Astrocyte (in vitro differentiated cells and primary cell): Measurements from ENCODE around the gene PCDHGA7. TPM values are rescaled to one million over a fixed set of nuclear protein-coding genes. Genes with fewer than 3 reads are reported as not detected.

Experiments used
- DNase-seq: peaks from one replicate; pipeline ENCODE4 v3.0.0-alpha.2; 2010; ENCODE audit warnings: low read depth
- FAIRE-seq: peaks from 2 replicates; lab custom pipeline; 2011; peaks lifted over from hg19 to GRCh38; lab: Jason Lieb, UNC
- H2AFZ ChIP-seq: 2 replicates; pipeline ENCODE4 v1.6.0; 2012; ENCODE audit warnings: low read depth, low read length, inconsistent platforms
- H3K27ac ChIP-seq: 2 replicates; pipeline ENCODE4 v1.5.1; 2011; ENCODE audit warnings: low read depth, low read length, inconsistent platforms
- H3K27me3 ChIP-seq: 2 replicates; pipeline ENCODE4 v1.6.0; 2011; ENCODE audit warnings: low read length, inconsistent platforms; ENCODE audit not compliant: insufficient read depth
- H3K36me3 ChIP-seq: 2 replicates; pipeline ENCODE4 v1.5.1; 2011; ENCODE audit warnings: low read length, inconsistent platforms; ENCODE audit not compliant: insufficient read depth
- H3K4me1 ChIP-seq: 2 replicates; pipeline ENCODE4 v1.5.1; 2011; ENCODE audit warnings: low read length, inconsistent platforms; ENCODE audit not compliant: insufficient read depth
- H3K4me2 ChIP-seq: 2 replicates; pipeline ENCODE4 v1.6.0; 2012; ENCODE audit warnings: low read length, inconsistent platforms
- H3K4me3 ChIP-seq: 2 replicates; pipeline ENCODE4 v1.5.1; 2011; ENCODE audit warnings: low read depth, mild to moderate bottlenecking, low read length, inconsistent platforms; ENCODE audit not compliant: insufficient read depth
- H3K79me2 ChIP-seq: 2 replicates; pipeline ENCODE4 v1.6.0; 2012; ENCODE audit warnings: mild to moderate bottlenecking, low read length, inconsistent platforms; ENCODE audit not compliant: insufficient read depth
- H3K9ac ChIP-seq: 2 replicates; pipeline ENCODE4 v1.6.0; 2012; ENCODE audit warnings: mild to moderate bottlenecking, low read length, inconsistent platforms
- H3K9me3 ChIP-seq: 2 replicates; pipeline ENCODE4 v1.5.1; 2012; ENCODE audit warnings: low read depth, mild to moderate bottlenecking, low read length, inconsistent platforms; ENCODE audit not compliant: insufficient read depth
- H4K20me1 ChIP-seq: 2 replicates; pipeline ENCODE4 v1.6.0; 2012; ENCODE audit warnings: low read length, inconsistent platforms; ENCODE audit not compliant: insufficient read depth
- H3K27ac Mint-ChIP-seq: one replicate; pipeline ENCODE4 v1.8.0; 2021; ENCODE audit warnings: mild to moderate bottlenecking, mixed read lengths; ENCODE audit not compliant: unreplicated experiment
- H3K27me3 Mint-ChIP-seq: one replicate; pipeline ENCODE4 v1.8.0; 2021; ENCODE audit warnings: low read depth, mixed read lengths; ENCODE audit not compliant: unreplicated experiment
- H3K36me3 Mint-ChIP-seq: one replicate; pipeline ENCODE4 v1.8.0; 2021; ENCODE audit warnings: low read depth, mixed read lengths; ENCODE audit not compliant: unreplicated experiment
- H3K4me1 Mint-ChIP-seq: one replicate; pipeline ENCODE4 v1.8.0; 2021; ENCODE audit warnings: low read depth, mixed read lengths; ENCODE audit not compliant: unreplicated experiment
- H3K4me3 Mint-ChIP-seq: one replicate; pipeline ENCODE4 v1.8.0; 2021; ENCODE audit warnings: mild to moderate bottlenecking, moderate library complexity, mixed read lengths; ENCODE audit not compliant: unreplicated experiment
- H3K9me3 Mint-ChIP-seq: one replicate; pipeline ENCODE4 v1.8.0; 2021; ENCODE audit warnings: mild to moderate bottlenecking, mixed read lengths; ENCODE audit not compliant: unreplicated experiment
- EZH2 ChIP-seq: IDR thresholded peaks from 2 replicates; pipeline ENCODE4 v1.6.1; 2012; ENCODE audit warnings: mild to moderate bottlenecking, low read length, inconsistent platforms; ENCODE audit not compliant: insufficient read depth
- total RNA-seq: library from RNA; stranded (reverse); gene quantifications from 2 replicates; pipeline ENCODE4 v1.2.1, GENCODE V29; 2021
- TF ChIP-seq, protein P1 (sequence below): IDR thresholded peaks from 2 replicates; pipeline ENCODE4 v1.5.1; 2011; ENCODE audit warnings: low read depth, mild to moderate bottlenecking, inconsistent platforms, low read length, moderate library complexity; ENCODE audit not compliant: insufficient read depth

PCDHGA7 gene
- total RNA-seq, 1 donor from 2014 or later = 0.57 TPM

DNA sequence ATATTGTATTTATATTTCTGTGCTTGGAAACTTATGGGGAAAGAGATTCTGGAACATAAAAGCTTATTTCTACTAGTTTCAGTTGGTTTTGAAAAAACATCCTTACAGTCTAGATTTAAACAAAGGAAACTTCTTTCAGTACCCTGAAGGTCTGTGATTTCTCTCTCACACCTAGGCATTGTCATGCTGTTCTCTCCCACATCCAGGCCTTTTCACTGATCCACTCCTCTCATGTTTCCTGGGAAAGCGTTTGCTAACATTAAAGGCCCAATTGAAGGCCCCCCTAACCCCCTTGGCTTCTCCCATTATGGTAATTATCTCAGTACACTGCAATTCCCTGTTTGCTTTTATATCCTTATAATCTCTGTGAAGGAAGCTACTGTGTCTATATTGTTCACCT, 39.8 kb upstream of the PCDHGA7 start:
- no peak overlapping the region for H3K4me3 ChIP-seq
- no peaks in the 10 kb centered on the region for H4K20me1 ChIP-seq
- H3K9me3 Mint-ChIP-seq = peaks cover 52% of the 10 kb centered on the region
- no peak overlapping the region for H2AFZ ChIP-seq
- H3K4me3 Mint-ChIP-seq = no peak overlapping the region
- H3K36me3 Mint-ChIP-seq = peaks cover 6% of the 10 kb centered on the region
- H3K4me1 Mint-ChIP-seq = no peaks in the 10 kb centered on the region
- H3K27me3 ChIP-seq = peaks cover 3% of the 10 kb centered on the region
- H3K4me2 ChIP-seq = no peak overlapping the region
- no peak for DNase-seq
- peaks cover 2% of the 10 kb centered on the region for H3K27me3 Mint-ChIP-seq
- H3K27ac Mint-ChIP-seq = no peak overlapping the region
- no peak overlapping the region for H3K9ac ChIP-seq
- H3K9me3 ChIP-seq = peaks cover 36% of the 10 kb centered on the region
- no peaks in the 10 kb centered on the region for H3K36me3 ChIP-seq
- H3K79me2 ChIP-seq = no peaks in the 10 kb centered on the region
- TF ChIP-seq, protein P1, sequence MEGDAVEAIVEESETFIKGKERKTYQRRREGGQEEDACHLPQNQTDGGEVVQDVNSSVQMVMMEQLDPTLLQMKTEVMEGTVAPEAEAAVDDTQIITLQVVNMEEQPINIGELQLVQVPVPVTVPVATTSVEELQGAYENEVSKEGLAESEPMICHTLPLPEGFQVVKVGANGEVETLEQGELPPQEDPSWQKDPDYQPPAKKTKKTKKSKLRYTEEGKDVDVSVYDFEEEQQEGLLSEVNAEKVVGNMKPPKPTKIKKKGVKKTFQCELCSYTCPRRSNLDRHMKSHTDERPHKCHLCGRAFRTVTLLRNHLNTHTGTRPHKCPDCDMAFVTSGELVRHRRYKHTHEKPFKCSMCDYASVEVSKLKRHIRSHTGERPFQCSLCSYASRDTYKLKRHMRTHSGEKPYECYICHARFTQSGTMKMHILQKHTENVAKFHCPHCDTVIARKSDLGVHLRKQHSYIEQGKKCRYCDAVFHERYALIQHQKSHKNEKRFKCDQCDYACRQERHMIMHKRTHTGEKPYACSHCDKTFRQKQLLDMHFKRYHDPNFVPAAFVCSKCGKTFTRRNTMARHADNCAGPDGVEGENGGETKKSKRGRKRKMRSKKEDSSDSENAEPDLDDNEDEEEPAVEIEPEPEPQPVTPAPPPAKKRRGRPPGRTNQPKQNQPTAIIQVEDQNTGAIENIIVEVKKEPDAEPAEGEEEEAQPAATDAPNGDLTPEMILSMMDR = no peak
- no peak for TF ChIP-seq EZH2
- no peak overlapping the region for H3K27ac ChIP-seq
- H3K4me1 ChIP-seq = no peaks in the 10 kb centered on the region
- FAIRE-seq = no peak

DNA sequence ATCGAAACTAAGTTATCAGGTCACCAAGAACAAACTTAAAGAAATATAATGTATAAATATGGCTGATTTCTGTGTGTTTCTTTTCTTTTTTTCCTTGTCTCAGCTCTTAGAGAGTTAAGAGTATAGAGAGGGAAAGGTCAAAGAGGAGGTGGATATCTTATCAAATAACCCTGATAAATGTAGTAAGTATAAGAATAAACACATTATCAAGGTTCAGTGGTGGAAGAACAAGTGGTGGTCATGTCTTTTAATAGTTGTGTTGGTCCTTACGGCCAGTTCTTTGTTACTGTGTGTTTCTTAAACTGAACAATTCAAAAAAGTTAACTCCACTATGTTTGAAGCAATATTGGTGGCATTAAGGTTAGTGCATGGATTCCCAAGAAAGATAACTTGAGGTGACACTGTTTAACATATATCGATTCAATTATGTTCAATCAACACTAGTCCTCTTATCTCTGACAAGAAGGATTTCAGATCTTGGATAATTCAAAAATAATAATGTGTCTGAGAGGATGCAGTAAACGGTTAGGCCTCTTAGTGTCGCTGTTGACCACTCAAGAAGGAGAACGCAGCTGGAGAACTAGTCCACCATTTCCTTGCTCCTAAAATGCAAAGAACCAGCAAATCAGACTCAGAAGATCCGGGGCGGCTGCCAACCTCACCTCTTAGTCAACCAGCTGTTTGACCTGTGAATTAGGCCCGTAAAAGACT, 39.1 kb upstream of the PCDHGA7 start, which contains the start of gene PCDHGA3:
TSS of gene PCDHGA3 (plus strand) at position 588 of the 711 bp plus-strand sequence. CDS start 205 bp downstream, outside the sequence.
- DNase-seq = peak; percentile 55
- Histone ChIP-seq H3K4me3 (peak within 1 kb of the TSS; percentile 54), H2AFZ (peak within 1 kb of the TSS; percentile 76), H3K4me1 (no peaks in the 10 kb centered on the region), H3K9me3 (peaks cover 36% of the 10 kb centered on the region), H3K36me3 (no peaks in the 10 kb centered on the region), H3K27ac (no peak within 1 kb of the TSS), H3K9ac (peak within 1 kb of the TSS; percentile 53), H3K27me3 (peaks cover 3% of the 10 kb centered on the region), H4K20me1 (no peaks in the 10 kb centered on the region), H3K4me2 (peak within 1 kb of the TSS; percentile 66), H3K79me2 (no peaks in the 10 kb centered on the region)
- H3K27ac Mint-ChIP-seq = no peak within 1 kb of the TSS
- H3K36me3 Mint-ChIP-seq = peaks cover 6% of the 10 kb centered on the region
- no peaks in the 10 kb centered on the region for H3K27me3 Mint-ChIP-seq
- FAIRE-seq = no peak
- peaks cover 49% of the 10 kb centered on the region for H3K9me3 Mint-ChIP-seq
- TF ChIP-seq EZH2 = no peak
- TF ChIP-seq, protein P1 = peak; percentile 41
- H3K4me3 Mint-ChIP-seq = no peak within 1 kb of the TSS
- no peaks in the 10 kb centered on the region for H3K4me1 Mint-ChIP-seq

DNA sequence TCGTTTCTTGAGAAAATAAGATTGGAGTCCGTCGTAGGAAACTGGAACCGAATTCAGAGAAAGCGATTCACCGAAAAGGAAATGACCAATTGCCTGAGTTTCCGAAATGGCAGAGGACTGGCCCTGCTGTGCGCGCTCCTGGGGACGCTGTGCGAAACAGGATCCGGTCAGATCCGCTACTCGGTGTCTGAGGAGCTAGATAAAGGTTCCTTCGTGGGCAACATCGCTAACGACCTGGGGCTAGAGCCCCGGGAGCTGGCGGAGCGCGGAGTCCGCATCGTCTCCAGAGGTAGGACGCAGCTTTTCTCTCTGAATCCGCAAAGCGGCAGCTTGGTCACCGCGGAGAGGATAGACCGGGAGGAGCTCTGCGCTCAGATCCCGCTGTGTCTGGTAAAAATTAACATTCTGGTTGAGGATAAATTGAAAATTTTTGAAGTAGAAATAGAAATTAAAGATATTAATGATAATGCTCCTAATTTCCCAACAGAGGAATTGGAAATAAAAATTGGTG, 38.5 kb upstream of the PCDHGA7 start:
- no peak overlapping the region for H3K27ac ChIP-seq
- DNase-seq (no peak), FAIRE-seq (no peak)
- peak overlapping the region; percentile 66 for H3K4me2 ChIP-seq
- Mint-ChIP-seq H3K9me3 (peaks cover 44% of the 10 kb centered on the region), H3K27me3 (no peaks in the 10 kb centered on the region), H3K36me3 (peaks cover 6% of the 10 kb centered on the region), H3K4me1 (no peaks in the 10 kb centered on the region), H3K4me3 (no peak overlapping the region), H3K27ac (no peak overlapping the region)
- no peaks in the 10 kb centered on the region for H3K4me1 ChIP-seq
- TF ChIP-seq, protein P1 = no peak
- H3K9me3 ChIP-seq = peaks cover 33% of the 10 kb centered on the region
- H2AFZ ChIP-seq = peak overlapping the region; percentile 76
- no peaks in the 10 kb centered on the region for H3K36me3 ChIP-seq
- H3K79me2 ChIP-seq = no peaks in the 10 kb centered on the region
- H3K27me3 ChIP-seq = peaks cover 3% of the 10 kb centered on the region
- peak overlapping the region; percentile 54 for H3K4me3 ChIP-seq
- H4K20me1 ChIP-seq = no peaks in the 10 kb centered on the region
- H3K9ac ChIP-seq = peak overlapping the region; percentile 53
